GM18519 (cell line): Measurements from ENCODE around the gene KMT2D.

Experiments
- ATAC-seq: cut with Tn5 transposase; IDR thresholded peaks from one replicate; pipeline ENCODE4 v1.9.1; 2021; ENCODE audit warnings: mild to moderate bottlenecking, moderate library complexity; ENCODE audit not compliant: unreplicated experiment, low FRiP score

Gene KMT2D

GRCh38 chr12:49055092-49055491, 5.5 kb downstream of the KMT2D start:
- ATAC-seq: no peak

- no peak for ATAC-seq
These were observed 6.1 kb downstream of the KMT2D start for GRCh38 chr12:49054524-49054923.

- no peak for ATAC-seq
These were observed 6.5 kb downstream of the KMT2D start for GRCh38 chr12:49054096-49054495.

- no peak for ATAC-seq
These were observed 8.0 kb downstream of the KMT2D start for GRCh38 chr12:49052451-49053208.

- no peak for ATAC-seq
These were observed 8.7 kb downstream of the KMT2D start for GRCh38 chr12:49051777-49052438.

GRCh38 chr12:49051373-49051764, 9.2 kb downstream of the KMT2D start:
- no peak for ATAC-seq

- no peak for ATAC-seq
These were observed 9.9 kb downstream of the KMT2D start for GRCh38 chr12:49050507-49051372.

- ATAC-seq: no peak
These were observed 10.9 kb downstream of the KMT2D start for GRCh38 chr12:49049566-49050224.

GRCh38 chr12:49048953-49049352, 11.6 kb downstream of the KMT2D start:
- ATAC-seq: no peak

GRCh38 chr12:49046129-49046895, 14.3 kb downstream of the KMT2D start:
- no peak for ATAC-seq

GRCh38 chr12:49044660-49045059, 15.9 kb downstream of the KMT2D start:
- no peak for ATAC-seq

GRCh38 chr12:49043856-49044258, 16.7 kb downstream of the KMT2D start:
- no peak for ATAC-seq

GRCh38 chr12:49043241-49043640, 17.4 kb downstream of the KMT2D start:
- ATAC-seq: no peak

GRCh38 chr12:49041881-49042484, 18.6 kb downstream of the KMT2D start:
- ATAC-seq: no peak

- no peak for ATAC-seq
These were observed 19.3 kb downstream of the KMT2D start for GRCh38 chr12:49041036-49041880.

GRCh38 chr12:49040364-49040855, 20.2 kb downstream of the KMT2D start:
- ATAC-seq: no peak

GRCh38 chr12:49039421-49040363, 20.9 kb downstream of the KMT2D start:
- ATAC-seq: no peak
